ENCODE results near the gene ZSCAN10.

ZSCAN10 gene

DNA sequence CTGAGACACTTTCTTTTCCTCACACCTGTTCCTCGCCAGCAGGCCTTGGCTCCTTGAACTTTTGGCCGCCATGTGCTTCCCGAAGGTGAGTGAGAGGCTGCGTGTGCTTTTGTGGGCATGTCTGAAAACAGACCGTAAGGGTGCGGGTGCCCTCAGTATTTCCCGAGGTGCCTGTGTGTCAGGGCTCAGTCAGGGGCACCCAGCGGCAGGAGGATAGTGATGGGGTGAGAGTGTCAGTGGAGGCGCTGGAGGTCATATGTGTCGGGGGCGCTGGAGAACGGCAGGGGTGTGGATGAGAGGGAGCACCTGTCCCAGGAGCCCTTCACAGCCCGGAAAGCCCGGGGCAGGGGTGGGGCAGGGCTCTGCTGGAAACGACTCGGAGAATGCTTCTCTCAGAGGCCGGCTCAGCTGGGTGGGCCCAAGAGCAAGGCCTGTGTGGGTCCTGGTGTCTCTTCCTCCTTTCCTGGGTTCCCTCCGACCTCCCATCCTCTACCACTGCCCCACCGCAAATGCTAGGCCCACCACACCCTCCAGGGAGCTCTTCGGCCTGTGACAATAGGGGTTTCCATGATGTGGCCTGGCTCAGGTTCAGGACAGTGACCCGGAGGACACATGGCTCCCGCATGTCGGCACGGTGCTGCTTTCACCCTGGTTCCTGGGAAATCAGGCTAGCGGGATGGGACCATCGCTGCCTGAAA, 33.2 kb downstream of the ZSCAN10 start:
- H3K9me3 ChIP-seq (ENCODE audit: control insufficient read depth in 1 of 2, low read length in 2 of 2), result no peaks in the 10 kb centered on the region
- H3K27me3 ChIP-seq (ENCODE audit: low read depth, low read length), result no peaks in the 10 kb centered on the region
- H3K4me1 ChIP-seq (ENCODE audit: control insufficient read depth in 1 of 2, insufficient read depth in 2 of 2, low read length in 2 of 2), result peaks cover 0 to 6% of the 10 kb centered on the region in 2 donors
- no peaks in the 10 kb centered on the region for H3K36me3 ChIP-seq (ENCODE audit: control insufficient read depth in 1 of 2, insufficient read depth in 2 of 2, low read length in 2 of 2)
- H3K27ac ChIP-seq (ENCODE audit: low read length), result peak overlapping the region; percentile 87
- peak overlapping the region; percentile 48 to 78 for H3K4me3 ChIP-seq (ENCODE audit: low read depth in 1 of 2, low read length in 2 of 2)

- Histone ChIP-seq H3K4me3 (ENCODE audit: low read depth in 1 of 2, low read length in 2 of 2) (peak within 1 kb of the TSS; percentile 48 to 78), H3K9me3 (ENCODE audit: control insufficient read depth in 1 of 2, low read length in 2 of 2) (no peaks in the 10 kb centered on the region), H3K36me3 (ENCODE audit: control insufficient read depth in 1 of 2, insufficient read depth in 2 of 2, low read length in 2 of 2) (no peaks in the 10 kb centered on the region), H3K4me1 (ENCODE audit: control insufficient read depth in 1 of 2, insufficient read depth in 2 of 2, low read length in 2 of 2) (peaks cover 0 to 6% of the 10 kb centered on the region in 2 donors), H3K27me3 (ENCODE audit: low read depth, low read length) (no peaks in the 10 kb centered on the region), H3K27ac (ENCODE audit: low read length) (peak within 1 kb of the TSS; percentile 87)
Measured at GRCh38 chr16:3065069-3065741, 33.9 kb downstream of the ZSCAN10 start, which contains the start of gene IL32. Gene IL32, plus strand, starts transcription at chr16:3065640. Its CDS starts 172 bp downstream, at chr16:3065812.

DNA sequence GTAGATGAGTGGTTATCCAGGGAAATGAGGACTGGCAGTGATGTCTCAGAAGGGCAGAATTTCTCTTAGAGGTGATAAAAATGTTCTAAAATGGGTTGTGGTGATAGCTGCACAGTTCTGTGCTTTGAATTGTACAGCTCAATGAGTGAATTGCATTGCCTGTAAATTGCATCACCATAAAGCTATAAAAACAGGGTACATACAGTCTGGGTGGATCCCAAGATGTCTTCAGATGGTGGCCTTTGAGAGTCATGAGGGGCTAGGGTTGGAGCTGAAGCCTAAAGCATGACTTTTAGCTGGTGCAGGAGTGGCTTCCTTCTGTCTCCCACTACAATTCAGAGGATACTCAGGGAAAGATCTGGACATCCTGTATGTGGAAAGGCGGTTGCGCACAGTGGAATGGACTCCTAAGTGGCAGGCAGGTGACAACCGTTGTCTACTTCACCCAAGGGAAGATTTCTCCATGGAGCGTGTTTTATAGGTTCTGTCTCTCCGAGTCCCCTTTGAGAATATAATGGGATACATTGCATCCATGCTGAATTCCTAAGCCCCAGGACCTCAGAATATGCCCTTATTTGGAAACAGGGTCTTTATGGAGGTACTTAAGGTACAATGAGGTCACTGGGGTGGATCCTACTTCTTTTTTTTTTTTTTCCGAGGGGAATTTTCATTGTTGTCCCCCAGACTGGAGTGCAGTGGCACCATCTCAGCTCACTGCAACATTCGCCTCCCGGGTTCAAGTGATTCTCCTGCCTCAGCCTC, 35.3 kb downstream of the ZSCAN10 start:
- Histone ChIP-seq H3K4me1 (ENCODE audit: control insufficient read depth in 1 of 2, insufficient read depth in 2 of 2, low read length in 2 of 2) (peaks cover 0 to 12% of the 10 kb centered on the region in 2 donors), H3K27ac (ENCODE audit: low read length) (no peak overlapping the region), H3K4me3 (ENCODE audit: low read depth in 1 of 2, low read length in 2 of 2) (no peak overlapping the region), H3K9me3 (ENCODE audit: control insufficient read depth in 1 of 2, low read length in 2 of 2) (no peaks in the 10 kb centered on the region), H3K36me3 (ENCODE audit: control insufficient read depth in 1 of 2, insufficient read depth in 2 of 2, low read length in 2 of 2) (no peaks in the 10 kb centered on the region), H3K27me3 (ENCODE audit: low read depth, low read length) (no peaks in the 10 kb centered on the region)

- no peaks in the 10 kb centered on the region for H3K36me3 ChIP-seq (ENCODE audit: control insufficient read depth in 1 of 2, insufficient read depth in 2 of 2, low read length in 2 of 2)
- H3K27me3 ChIP-seq (ENCODE audit: low read depth, low read length), result no peaks in the 10 kb centered on the region
- H3K9me3 ChIP-seq (ENCODE audit: control insufficient read depth in 1 of 2, low read length in 2 of 2), result no peaks in the 10 kb centered on the region
- peaks cover 0 to 22% of the 10 kb centered on the region in 2 donors for H3K4me1 ChIP-seq (ENCODE audit: control insufficient read depth in 1 of 2, insufficient read depth in 2 of 2, low read length in 2 of 2)
- H3K27ac ChIP-seq (ENCODE audit: low read length), result no peak overlapping the region
- H3K4me3 ChIP-seq (ENCODE audit: low read depth in 1 of 2, low read length in 2 of 2), result no peak overlapping the region
Measured at GRCh38 chr16:3062553-3062952, 36.5 kb downstream of the ZSCAN10 start.

DNA sequence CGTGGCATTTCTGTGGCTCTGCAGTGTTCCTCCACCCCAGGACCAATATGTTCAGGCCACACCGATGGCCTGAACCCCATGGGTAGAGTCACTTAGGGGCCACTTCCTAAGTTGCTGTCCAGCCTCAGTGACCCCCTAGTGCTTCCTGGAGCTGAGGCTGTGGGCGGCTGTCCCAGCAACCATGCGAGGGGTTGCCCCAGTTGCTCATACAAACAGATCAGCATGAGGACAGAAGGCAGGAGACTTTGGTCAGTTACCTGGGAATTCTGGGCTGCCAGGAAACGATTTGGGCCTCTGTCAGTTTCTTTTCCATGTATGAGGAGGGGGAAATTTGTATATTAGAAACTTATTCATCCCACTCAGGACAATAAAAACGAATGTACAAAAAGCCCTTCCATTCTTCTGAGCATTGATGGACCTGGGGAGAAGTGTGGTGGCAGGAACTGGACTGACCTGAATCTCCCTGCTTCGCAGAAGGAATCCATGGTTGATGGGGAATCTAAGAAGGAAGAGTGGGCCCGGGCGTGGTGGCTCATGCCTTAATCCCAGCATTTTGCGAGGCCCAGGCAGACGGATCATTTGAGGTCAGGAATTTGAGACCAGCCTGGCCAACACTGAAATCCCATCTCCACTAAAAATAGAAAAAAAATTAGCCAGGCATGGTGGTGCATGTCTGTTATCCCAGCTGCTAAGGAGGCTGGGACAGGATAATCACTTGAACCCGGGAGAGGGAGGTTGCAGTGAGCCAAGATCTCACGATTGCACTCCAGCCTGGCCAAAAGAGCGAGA, 38.6 kb downstream of the ZSCAN10 start:
- H3K36me3 ChIP-seq (ENCODE audit: control insufficient read depth in 1 of 2, insufficient read depth in 2 of 2, low read length in 2 of 2), result no peaks in the 10 kb centered on the region
- no peak overlapping the region for H3K27ac ChIP-seq (ENCODE audit: low read length)
- H3K9me3 ChIP-seq (ENCODE audit: control insufficient read depth in 1 of 2, low read length in 2 of 2), result no peaks in the 10 kb centered on the region
- H3K4me1 ChIP-seq (ENCODE audit: control insufficient read depth in 1 of 2, insufficient read depth in 2 of 2, low read length in 2 of 2), result peaks cover 0 to 22% of the 10 kb centered on the region in 2 donors
- no peaks in the 10 kb centered on the region for H3K27me3 ChIP-seq (ENCODE audit: low read depth, low read length)
- H3K4me3 ChIP-seq (ENCODE audit: low read depth in 1 of 2, low read length in 2 of 2), result no peak overlapping the region

DNA sequence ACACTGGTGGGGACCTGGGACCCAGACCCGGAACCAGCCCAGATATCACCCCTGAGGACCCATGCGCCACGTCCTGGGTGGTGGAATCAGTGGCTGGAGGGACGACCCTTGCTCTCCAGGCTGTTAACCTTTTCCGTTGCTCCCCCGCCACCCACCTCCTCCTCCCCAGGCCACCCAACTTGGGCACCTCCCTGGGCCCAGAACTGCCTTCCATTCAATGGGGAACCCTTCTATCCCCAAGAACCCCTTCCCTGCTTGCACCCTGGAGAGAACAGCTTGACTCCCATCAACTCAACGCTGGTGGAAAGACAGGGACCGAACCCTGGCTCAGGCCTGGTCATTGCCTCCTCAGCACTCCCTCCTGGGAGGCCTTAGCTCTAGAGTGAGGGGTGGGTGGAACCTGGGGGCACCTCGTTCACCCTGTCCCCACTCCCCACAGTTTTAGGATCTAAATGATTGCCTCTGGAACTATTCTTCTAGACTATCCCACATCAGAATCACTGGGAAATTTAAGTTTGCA, 39.3 kb downstream of the ZSCAN10 start:
- Histone ChIP-seq H3K4me3 (ENCODE audit: low read depth in 1 of 2, low read length in 2 of 2) (peak overlapping the region; percentile 50 to 79), H3K4me1 (ENCODE audit: control insufficient read depth in 1 of 2, insufficient read depth in 2 of 2, low read length in 2 of 2) (peaks cover 0 to 23% of the 10 kb centered on the region in 2 donors), H3K9me3 (ENCODE audit: control insufficient read depth in 1 of 2, low read length in 2 of 2) (no peaks in the 10 kb centered on the region), H3K27me3 (ENCODE audit: low read depth, low read length) (no peaks in the 10 kb centered on the region), H3K36me3 (ENCODE audit: control insufficient read depth in 1 of 2, insufficient read depth in 2 of 2, low read length in 2 of 2) (no peaks in the 10 kb centered on the region), H3K27ac (ENCODE audit: low read length) (peak overlapping the region; percentile 80)

- Histone ChIP-seq H3K36me3 (ENCODE audit: control insufficient read depth in 1 of 2, insufficient read depth in 2 of 2, low read length in 2 of 2) (no peaks in the 10 kb centered on the region), H3K4me1 (ENCODE audit: control insufficient read depth in 1 of 2, insufficient read depth in 2 of 2, low read length in 2 of 2) (peaks cover 0 to 20% of the 10 kb centered on the region in 2 donors), H3K4me3 (ENCODE audit: low read depth in 1 of 2, low read length in 2 of 2) (peak overlapping the region; percentile 50 to 79), H3K9me3 (ENCODE audit: control insufficient read depth in 1 of 2, low read length in 2 of 2) (no peaks in the 10 kb centered on the region), H3K27me3 (ENCODE audit: low read depth, low read length) (no peaks in the 10 kb centered on the region), H3K27ac (ENCODE audit: low read length) (peak overlapping the region; percentile 80)
Measured at GRCh38 chr16:3059041-3059722, 39.9 kb downstream of the ZSCAN10 start.

DNA sequence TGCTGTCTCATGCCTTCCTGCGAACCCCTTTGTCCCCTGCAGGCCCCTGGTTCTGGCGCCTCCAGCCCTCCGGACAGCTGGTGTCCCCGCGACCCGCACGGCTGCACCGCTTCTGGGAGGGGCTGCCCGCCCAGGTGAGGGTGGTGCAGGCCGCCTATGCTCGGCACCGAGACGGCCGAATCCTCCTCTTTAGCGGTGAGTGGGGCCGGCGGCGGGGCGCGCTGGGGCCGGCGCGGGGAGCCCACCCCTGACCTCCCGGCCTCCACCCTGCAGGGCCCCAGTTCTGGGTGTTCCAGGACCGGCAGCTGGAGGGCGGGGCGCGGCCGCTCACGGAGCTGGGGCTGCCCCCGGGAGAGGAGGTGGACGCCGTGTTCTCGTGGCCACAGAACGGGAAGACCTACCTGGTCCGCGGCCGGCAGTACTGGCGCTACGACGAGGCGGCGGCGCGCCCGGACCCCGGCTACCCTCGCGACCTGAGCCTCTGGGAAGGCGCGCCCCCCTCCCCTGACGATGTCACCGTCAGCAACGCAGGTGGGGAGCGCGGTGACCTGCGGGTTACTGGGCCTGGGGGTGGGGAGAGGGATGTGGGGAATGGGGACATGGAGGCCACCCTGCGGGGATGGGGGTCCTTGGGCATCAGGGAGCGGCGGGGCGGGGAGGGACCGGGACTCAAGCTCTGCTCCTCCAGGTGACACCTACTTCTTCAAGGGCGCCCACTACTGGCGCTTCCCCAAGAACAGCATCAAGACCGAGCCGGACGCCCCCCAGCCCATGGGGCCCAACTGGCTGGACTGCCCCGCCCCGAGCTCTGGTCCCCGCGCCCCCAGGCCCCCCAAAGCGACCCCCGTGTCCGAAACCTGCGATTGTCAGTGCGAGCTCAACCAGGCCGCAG, 40.7 kb downstream of the ZSCAN10 start:
- Histone ChIP-seq H3K36me3 (ENCODE audit: control insufficient read depth in 1 of 2, insufficient read depth in 2 of 2, low read length in 2 of 2) (no peaks in the 10 kb centered on the region), H3K27ac (ENCODE audit: low read length) (no peak overlapping the region), H3K4me3 (ENCODE audit: low read depth in 1 of 2, low read length in 2 of 2) (peak overlapping the region; percentile 37 to 79), H3K27me3 (ENCODE audit: low read depth, low read length) (no peaks in the 10 kb centered on the region), H3K4me1 (ENCODE audit: control insufficient read depth in 1 of 2, insufficient read depth in 2 of 2, low read length in 2 of 2) (peaks cover 0 to 20% of the 10 kb centered on the region in 2 donors), H3K9me3 (ENCODE audit: control insufficient read depth in 1 of 2, low read length in 2 of 2) (no peaks in the 10 kb centered on the region)

GRCh38 chr16:3057181-3058138, 41.6 kb downstream of the ZSCAN10 start:
- Histone ChIP-seq H3K9me3 (ENCODE audit: control insufficient read depth in 1 of 2, low read length in 2 of 2) (no peaks in the 10 kb centered on the region), H3K27ac (ENCODE audit: low read length) (no peak overlapping the region), H3K4me3 (ENCODE audit: low read depth in 1 of 2, low read length in 2 of 2) (peak overlapping the region in 1 of 2 donors; percentile 79), H3K27me3 (ENCODE audit: low read depth, low read length) (no peaks in the 10 kb centered on the region), H3K36me3 (ENCODE audit: control insufficient read depth in 1 of 2, insufficient read depth in 2 of 2, low read length in 2 of 2) (no peaks in the 10 kb centered on the region), H3K4me1 (ENCODE audit: control insufficient read depth in 1 of 2, insufficient read depth in 2 of 2, low read length in 2 of 2) (peaks cover 0 to 20% of the 10 kb centered on the region in 2 donors)
